ENCODE measurements around the gene MXD1. TPM values are rescaled to one million over a fixed set of nuclear protein-coding genes. Genes with fewer than 3 reads are reported as not detected.
"Not testable (repeated sequence)": the region's sequence is repeated elsewhere in the genome, so short reads cannot be mapped to it uniquely, and the experiment has no call there.

Gene MXD1
- total RNA-seq, 1 experiment from 2014 or later, result 71.8 TPM

DNA sequence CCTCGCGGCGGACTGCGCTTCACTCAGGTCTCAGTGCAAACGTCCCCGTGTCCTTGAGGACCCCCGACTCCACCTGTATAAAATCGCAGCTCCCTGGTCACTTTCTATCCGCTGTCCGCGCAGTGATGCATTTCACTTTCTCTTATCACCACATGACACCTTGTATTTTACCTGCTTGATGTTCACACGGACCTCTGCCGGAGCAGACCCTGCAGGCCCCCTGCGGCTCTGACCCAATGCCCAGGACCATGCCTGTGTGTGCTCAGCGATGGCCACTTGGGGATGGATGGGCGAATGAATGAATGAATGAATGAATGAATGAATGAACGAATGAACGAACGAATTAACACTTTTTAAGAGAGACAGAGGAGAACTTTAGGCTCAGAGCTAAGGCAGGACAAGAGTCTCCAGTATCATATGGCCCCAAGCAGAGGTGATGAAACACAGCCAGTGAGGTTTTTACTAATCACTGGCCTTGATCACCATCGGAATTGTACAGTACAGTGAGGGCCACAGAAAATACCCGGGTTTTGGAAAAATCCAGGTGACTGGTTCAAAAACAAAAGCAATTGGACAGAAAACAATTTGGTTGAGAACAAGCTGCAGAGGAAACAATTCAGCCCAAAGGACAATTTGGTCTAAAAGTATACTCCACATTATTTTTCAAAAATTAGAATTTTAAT is 34.2 kb downstream of the MXD1 start:
- Mint-ChIP-seq H3K4me1 (ENCODE audit: insufficient read depth, unreplicated experiment) (peaks cover 33% of the 10 kb centered on the region), H3K4me3 (ENCODE audit: unreplicated experiment) (no peak overlapping the region), H3K36me3 (ENCODE audit: insufficient read depth, unreplicated experiment) (peaks cover 7% of the 10 kb centered on the region), H3K27ac (ENCODE audit: low read depth, unreplicated experiment) (no peak overlapping the region), H3K27me3 (ENCODE audit: insufficient read depth, unreplicated experiment) (no peaks in the 10 kb centered on the region), H3K9me3 (ENCODE audit: unreplicated experiment) (no peaks in the 10 kb centered on the region)
- POLR2A ChIA-PET, result no interaction called here
- CTCF ChIA-PET, result interaction anchor here (0.7 kb wide), 1 partner anchor 171 kb away, joined by 4 read pairs; no protein-coding TSS in a partner anchor
- BruUV-seq (replicated peaks), result no TSS peak
- intact Hi-C loops (cut with micrococcal nuclease), result loop anchor here (5.0 kb wide), 1 partner anchor 48 kb away; no protein-coding TSS in a partner anchor
- TF ChIP-seq, protein P1, sequence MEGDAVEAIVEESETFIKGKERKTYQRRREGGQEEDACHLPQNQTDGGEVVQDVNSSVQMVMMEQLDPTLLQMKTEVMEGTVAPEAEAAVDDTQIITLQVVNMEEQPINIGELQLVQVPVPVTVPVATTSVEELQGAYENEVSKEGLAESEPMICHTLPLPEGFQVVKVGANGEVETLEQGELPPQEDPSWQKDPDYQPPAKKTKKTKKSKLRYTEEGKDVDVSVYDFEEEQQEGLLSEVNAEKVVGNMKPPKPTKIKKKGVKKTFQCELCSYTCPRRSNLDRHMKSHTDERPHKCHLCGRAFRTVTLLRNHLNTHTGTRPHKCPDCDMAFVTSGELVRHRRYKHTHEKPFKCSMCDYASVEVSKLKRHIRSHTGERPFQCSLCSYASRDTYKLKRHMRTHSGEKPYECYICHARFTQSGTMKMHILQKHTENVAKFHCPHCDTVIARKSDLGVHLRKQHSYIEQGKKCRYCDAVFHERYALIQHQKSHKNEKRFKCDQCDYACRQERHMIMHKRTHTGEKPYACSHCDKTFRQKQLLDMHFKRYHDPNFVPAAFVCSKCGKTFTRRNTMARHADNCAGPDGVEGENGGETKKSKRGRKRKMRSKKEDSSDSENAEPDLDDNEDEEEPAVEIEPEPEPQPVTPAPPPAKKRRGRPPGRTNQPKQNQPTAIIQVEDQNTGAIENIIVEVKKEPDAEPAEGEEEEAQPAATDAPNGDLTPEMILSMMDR (IDR thresholded peaks at IDR 0.05; ENCODE audit: unreplicated experiment), result no peak
- no peak for DNase-seq (ENCODE audit: unreplicated experiment)

DNA sequence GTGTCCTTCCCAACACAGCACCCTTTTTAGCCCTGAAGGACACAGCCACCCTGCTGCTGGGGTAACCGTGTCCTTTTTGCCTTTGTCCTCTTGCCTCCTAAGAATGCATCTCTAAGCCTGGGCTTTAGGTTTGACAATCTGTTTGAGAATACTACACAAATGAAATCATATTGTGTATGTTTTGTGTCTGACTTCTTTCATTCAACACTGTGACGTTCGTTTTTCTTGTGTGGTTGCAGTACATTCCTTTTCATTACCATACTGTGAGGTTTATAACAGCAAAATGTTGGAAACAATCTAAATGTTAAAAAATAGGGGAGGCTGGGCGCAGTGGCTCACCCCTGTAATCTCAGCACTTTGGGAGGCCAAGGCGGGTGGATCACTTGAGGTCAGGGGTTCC is 35.3 kb downstream of the MXD1 start:
- no peak for DNase-seq (ENCODE audit: unreplicated experiment)
- ChIA-PET CTCF (no interaction called here), POLR2A (interaction anchor here (0.8 kb wide), 1 partner anchor 33 kb away, joined by 3 read pairs; no protein-coding TSS in a partner anchor)
- Mint-ChIP-seq H3K27me3 (ENCODE audit: insufficient read depth, unreplicated experiment) (peaks cover 3% of the 10 kb centered on the region), H3K27ac (ENCODE audit: low read depth, unreplicated experiment) (no peak overlapping the region), H3K9me3 (ENCODE audit: unreplicated experiment) (no peaks in the 10 kb centered on the region), H3K4me1 (ENCODE audit: insufficient read depth, unreplicated experiment) (peaks cover 31% of the 10 kb centered on the region), H3K4me3 (ENCODE audit: unreplicated experiment) (no peak overlapping the region), H3K36me3 (ENCODE audit: insufficient read depth, unreplicated experiment) (peaks cover 5% of the 10 kb centered on the region)
- no TSS peak for BruUV-seq (replicated peaks)
- TF ChIP-seq, protein P1 (IDR thresholded peaks at IDR 0.05; ENCODE audit: unreplicated experiment), result no peak
- intact Hi-C loops (cut with micrococcal nuclease), result no loop called here

DNA sequence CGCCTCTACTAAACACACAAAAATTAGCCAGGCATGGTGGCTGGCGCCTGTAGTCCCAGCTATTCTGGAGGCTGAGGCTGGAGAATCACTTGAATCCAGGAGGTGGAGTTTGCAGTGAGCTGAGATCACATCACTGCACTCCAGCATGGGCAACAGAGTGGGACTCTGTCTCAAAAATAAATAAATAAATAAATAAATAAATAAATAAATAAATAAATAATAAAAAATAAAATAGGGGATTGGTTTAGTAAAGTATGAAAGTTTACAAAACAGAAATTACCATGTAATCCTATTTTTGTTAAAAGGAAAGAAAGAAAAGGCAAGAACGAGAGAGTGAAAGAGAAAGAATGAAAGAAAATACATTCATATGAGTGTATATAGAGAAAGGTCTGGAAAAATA is 35.8 kb downstream of the MXD1 start:
- peaks cover 26% of the 10 kb centered on the region for H3K4me1 Mint-ChIP-seq (ENCODE audit: insufficient read depth, unreplicated experiment)
- H3K4me3 Mint-ChIP-seq (ENCODE audit: unreplicated experiment); H3K27ac Mint-ChIP-seq (ENCODE audit: low read depth, unreplicated experiment); BruUV-seq (replicated peaks); CTCF ChIA-PET; intact Hi-C loops (cut with micrococcal nuclease); H3K27me3 Mint-ChIP-seq (ENCODE audit: insufficient read depth, unreplicated experiment); POLR2A ChIA-PET; DNase-seq (ENCODE audit: unreplicated experiment); H3K36me3 Mint-ChIP-seq (ENCODE audit: insufficient read depth, unreplicated experiment); H3K9me3 Mint-ChIP-seq (ENCODE audit: unreplicated experiment): not testable (repeated sequence)

DNA sequence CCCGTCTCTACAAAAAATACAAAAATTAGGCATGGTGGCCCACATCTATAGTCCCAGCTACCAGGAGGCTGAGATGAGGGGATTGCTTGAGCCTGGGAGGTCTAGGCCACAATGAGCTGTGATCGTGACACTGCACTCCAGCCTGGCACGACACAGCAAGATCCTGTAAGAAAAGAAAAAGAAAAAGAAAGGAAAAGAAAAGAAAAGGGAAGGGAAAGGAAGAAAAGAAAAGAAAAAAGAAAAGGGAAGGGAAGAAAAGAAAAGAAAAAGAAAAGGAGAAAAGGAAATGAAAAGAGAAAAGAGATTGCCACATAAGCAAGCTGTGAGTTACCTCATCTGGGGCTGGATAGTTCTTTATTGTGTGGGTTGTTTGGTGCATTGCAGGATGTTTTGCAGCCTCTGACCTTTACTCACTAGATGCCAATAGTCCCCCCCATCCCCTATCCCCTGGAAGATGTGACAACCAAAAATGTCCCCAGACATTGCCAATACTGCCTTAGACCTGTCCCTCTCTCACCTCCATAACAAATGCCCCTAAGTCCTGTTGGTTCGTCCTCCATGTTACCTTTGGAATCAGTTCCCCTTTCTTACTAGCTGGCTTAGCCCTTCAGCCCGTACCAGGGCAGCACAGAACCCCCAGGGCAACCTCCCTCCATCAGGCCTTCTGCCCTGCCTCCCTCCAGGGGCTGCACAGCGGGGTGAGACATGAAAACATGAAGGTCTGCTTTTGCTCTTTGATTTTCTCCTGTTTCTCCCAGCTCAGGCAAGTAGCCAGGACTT is 37.6 kb downstream of the MXD1 start:
- BruUV-seq (replicated peaks), result no TSS peak
- POLR2A ChIA-PET, result interaction anchor here (1.1 kb wide), 1 partner anchor 37 kb away, joined by 4 read pairs; no protein-coding TSS in a partner anchor
- Mint-ChIP-seq H3K27ac (ENCODE audit: low read depth, unreplicated experiment) (no peak overlapping the region), H3K4me3 (ENCODE audit: unreplicated experiment) (no peak overlapping the region), H3K9me3 (ENCODE audit: unreplicated experiment) (no peaks in the 10 kb centered on the region), H3K27me3 (ENCODE audit: insufficient read depth, unreplicated experiment) (peaks cover 18% of the 10 kb centered on the region), H3K4me1 (ENCODE audit: insufficient read depth, unreplicated experiment) (peaks cover 8% of the 10 kb centered on the region), H3K36me3 (ENCODE audit: insufficient read depth, unreplicated experiment) (no peaks in the 10 kb centered on the region)
- CTCF ChIA-PET, result interaction anchor here (0.7 kb wide), 2 partner anchors 55 to 1486 kb away, joined by 3 to 4 read pairs; no protein-coding TSS in a partner anchor
- TF ChIP-seq, protein P1 (IDR thresholded peaks at IDR 0.05; ENCODE audit: unreplicated experiment), result no peak
- intact Hi-C loops (cut with micrococcal nuclease), result no loop called here
- no peak for DNase-seq (ENCODE audit: unreplicated experiment)
